Measurements from ENCODE around the gene TARBP1.

GRCh38 chr1:234503193-234504050, 24.4 kb upstream of the TARBP1 start:
- no peak for TF ChIP-seq CTCF (IDR thresholded peaks at IDR 0.05; ENCODE audit: insufficient read depth, low read depth, low read length)
- no peak for TF ChIP-seq EZH2 (IDR thresholded peaks at IDR 0.05; ENCODE audit: insufficient read depth, low read length)
